Endothelial cell (in vitro differentiated cells): Measurements from ENCODE around the gene DKKL1. TPM values are rescaled to one million over a fixed set of nuclear protein-coding genes. Genes with fewer than 3 reads are reported as not detected.
A peak's percentile ranks its signal among the peaks of the same experiment; 100 is the strongest.
"Not testable (repeated sequence)": the region's sequence is repeated elsewhere in the genome, so short reads cannot be mapped to it uniquely, and the experiment has no call there.

Experiments
- DNase-seq: peaks from one replicate; pipeline ENCODE4 v3.0.0; 2021; ENCODE audit warnings: low spot score
- H3K27ac Mint-ChIP-seq: one replicate; pipeline ENCODE4 v1.8.0; 2021; ENCODE audit warnings: mixed read lengths, inconsistent platforms; ENCODE audit not compliant: unreplicated experiment
- H3K27me3 Mint-ChIP-seq: one replicate; pipeline ENCODE4 v1.8.0; 2021; ENCODE audit warnings: mild to moderate bottlenecking, moderate library complexity, mixed read lengths, inconsistent platforms; ENCODE audit not compliant: unreplicated experiment
- H3K36me3 Mint-ChIP-seq: one replicate; pipeline ENCODE4 v1.8.0; 2021; ENCODE audit warnings: mild to moderate bottlenecking, low read depth, mixed read lengths, inconsistent platforms; ENCODE audit not compliant: unreplicated experiment
- H3K4me1 Mint-ChIP-seq: one replicate; pipeline ENCODE4 v1.8.0; 2021; ENCODE audit warnings: mild to moderate bottlenecking, mixed read lengths, inconsistent platforms; ENCODE audit not compliant: unreplicated experiment
- H3K4me3 Mint-ChIP-seq: one replicate; pipeline ENCODE4 v1.8.0; 2021; ENCODE audit warnings: mild to moderate bottlenecking, mixed read lengths, inconsistent platforms; ENCODE audit not compliant: unreplicated experiment
- H3K9me3 Mint-ChIP-seq: one replicate; pipeline ENCODE4 v1.8.0; 2021; ENCODE audit warnings: mixed read lengths, inconsistent platforms; ENCODE audit not compliant: unreplicated experiment
- CTCF ChIP-seq: fragments of 200-600 bp; sonication (generic); IDR thresholded peaks from one replicate; pipeline ENCODE4 v1.5.0; 2021; ENCODE audit warnings: antibody characterized with exemption; ENCODE audit not compliant: unreplicated experiment
- total RNA-seq: library from RNA; stranded (reverse); fragmentation: NEBNext Ultra II Directional; extraction: Animal tissue kit (Norgen Biotek cat#: 25700); gene quantifications from one replicate; pipeline ENCODE4 v1.2.1, GENCODE V29; 2021; ENCODE audit not compliant: unreplicated experiment

The DKKL1 gene
- total RNA-seq, 1 donor from 2014 or later: 2.2 TPM

- H3K27ac Mint-ChIP-seq: no peak overlapping the region
- peaks cover 34% of the 10 kb centered on the region for H3K27me3 Mint-ChIP-seq
- no peak overlapping the region for H3K4me3 Mint-ChIP-seq
- DNase-seq: no peak
- peaks cover 22% of the 10 kb centered on the region for H3K36me3 Mint-ChIP-seq
- H3K9me3 Mint-ChIP-seq: no peaks in the 10 kb centered on the region
- peaks cover 21% of the 10 kb centered on the region for H3K4me1 Mint-ChIP-seq
- TF ChIP-seq CTCF: no peak
Observed at GRCh38 chr19:49331616-49332055, 32.0 kb upstream of the DKKL1 start.

DNA sequence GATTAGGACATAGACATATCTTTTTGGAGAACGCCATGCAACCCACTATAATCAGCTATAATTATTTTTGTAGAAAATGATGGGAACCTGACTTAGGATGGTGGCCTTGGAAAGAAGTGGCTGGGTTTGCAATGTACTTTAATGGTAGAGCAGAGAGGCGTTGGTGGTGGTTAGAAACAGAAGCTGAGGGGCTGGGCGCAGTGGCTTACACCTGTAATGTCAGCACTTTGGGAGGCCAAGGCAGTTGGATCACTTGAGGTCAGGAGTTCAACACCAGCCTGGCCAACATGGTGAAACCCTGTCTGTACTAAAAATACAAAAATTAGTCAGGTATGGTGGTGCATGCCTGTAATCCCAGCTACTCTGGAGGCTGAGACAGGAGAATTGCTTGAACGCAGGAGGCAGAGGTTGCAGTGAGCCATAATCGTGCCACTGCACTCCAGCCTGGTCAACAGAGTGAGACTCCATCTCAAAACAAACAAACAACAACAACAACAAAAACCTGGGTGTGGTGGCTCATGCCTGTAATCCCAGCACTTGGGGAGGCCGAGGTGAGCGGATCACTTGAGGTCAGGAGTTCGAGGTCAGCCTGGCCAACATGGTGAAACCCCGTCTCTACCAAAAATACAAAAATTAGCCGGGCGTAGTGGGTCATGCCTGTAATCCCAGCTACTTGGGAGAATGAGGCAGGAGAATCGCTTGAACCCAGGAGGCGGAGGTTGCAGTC lies 30.8 kb upstream of the DKKL1 start:
- H3K9me3 Mint-ChIP-seq, H3K4me3 Mint-ChIP-seq, DNase-seq: not testable (repeated sequence)
- peak overlapping the region; percentile 52 for H3K27ac Mint-ChIP-seq
- peaks cover 20% of the 10 kb centered on the region for H3K36me3 Mint-ChIP-seq
- H3K27me3 Mint-ChIP-seq: peaks cover 35% of the 10 kb centered on the region
- H3K4me1 Mint-ChIP-seq: peaks cover 24% of the 10 kb centered on the region

- no peak overlapping the region for H3K27ac Mint-ChIP-seq
- H3K36me3 Mint-ChIP-seq: peaks cover 19% of the 10 kb centered on the region
- no peak for DNase-seq
- peaks cover 38% of the 10 kb centered on the region for H3K27me3 Mint-ChIP-seq
- no peaks in the 10 kb centered on the region for H3K9me3 Mint-ChIP-seq
- TF ChIP-seq CTCF: no peak
- peak overlapping the region; percentile 56 for H3K4me3 Mint-ChIP-seq
- H3K4me1 Mint-ChIP-seq: peaks cover 30% of the 10 kb centered on the region
Observed at GRCh38 chr19:49333418-49333805, 30.3 kb upstream of the DKKL1 start.

DNA sequence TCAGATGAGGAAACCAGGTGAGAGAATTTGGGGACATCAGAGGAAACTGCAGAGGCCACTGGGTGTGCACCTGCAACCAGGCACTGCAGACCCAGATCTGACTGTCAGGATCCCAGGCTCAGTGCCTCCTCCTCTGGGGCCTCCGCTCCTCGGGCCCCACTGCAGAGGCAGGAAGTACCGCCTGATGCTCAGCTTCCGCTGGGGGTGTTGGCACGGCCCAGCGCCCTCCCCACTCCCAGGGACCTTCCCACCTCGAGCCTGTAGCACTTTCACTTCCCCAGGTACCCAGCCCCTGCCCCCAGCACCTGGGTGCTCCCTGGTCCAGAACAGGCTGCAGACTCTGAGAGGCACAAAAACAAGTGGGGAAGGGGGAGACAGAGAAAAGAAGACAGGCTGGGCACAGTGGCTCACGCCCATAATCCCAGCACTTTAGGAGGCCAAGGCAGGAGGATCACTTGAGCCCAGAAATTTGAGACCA lies 29.8 kb upstream of the DKKL1 start:
- no peak for DNase-seq
- peaks cover 34% of the 10 kb centered on the region for H3K4me1 Mint-ChIP-seq
- no peak for TF ChIP-seq CTCF
- no peaks in the 10 kb centered on the region for H3K9me3 Mint-ChIP-seq
- H3K27me3 Mint-ChIP-seq: peaks cover 39% of the 10 kb centered on the region
- no peak overlapping the region for H3K4me3 Mint-ChIP-seq
- no peak overlapping the region for H3K27ac Mint-ChIP-seq
- peaks cover 19% of the 10 kb centered on the region for H3K36me3 Mint-ChIP-seq

- Mint-ChIP-seq H3K4me1 (peaks cover 40% of the 10 kb centered on the region), H3K4me3 (peak within 1 kb of the TSS; percentile 79), H3K36me3 (peaks cover 18% of the 10 kb centered on the region), H3K27ac (no peak within 1 kb of the TSS), H3K27me3 (peaks cover 38% of the 10 kb centered on the region), H3K9me3 (no peaks in the 10 kb centered on the region)
- no peak for DNase-seq
- no peak for TF ChIP-seq CTCF
Observed at GRCh38 chr19:49335071-49335783, 28.4 kb upstream of the DKKL1 start, which contains the start of gene CD37. TSS of gene CD37 (plus strand) at chr19:49335406. CDS start at chr19:49335541, 135 bp downstream.
